HG03280 (cell line): ENCODE measurements around the gene CHD9.
"Not testable (repeated sequence)": the region's sequence is repeated elsewhere in the genome, so short reads cannot be mapped to it uniquely, and the experiment has no call there.

Experiments
- ATAC-seq: cut with Tn5 transposase; IDR thresholded peaks from one replicate; pipeline ENCODE4 v1.9.1; 2021; ENCODE audit warnings: mild to moderate bottlenecking, moderate library complexity; ENCODE audit not compliant: unreplicated experiment

Gene CHD9

DNA sequence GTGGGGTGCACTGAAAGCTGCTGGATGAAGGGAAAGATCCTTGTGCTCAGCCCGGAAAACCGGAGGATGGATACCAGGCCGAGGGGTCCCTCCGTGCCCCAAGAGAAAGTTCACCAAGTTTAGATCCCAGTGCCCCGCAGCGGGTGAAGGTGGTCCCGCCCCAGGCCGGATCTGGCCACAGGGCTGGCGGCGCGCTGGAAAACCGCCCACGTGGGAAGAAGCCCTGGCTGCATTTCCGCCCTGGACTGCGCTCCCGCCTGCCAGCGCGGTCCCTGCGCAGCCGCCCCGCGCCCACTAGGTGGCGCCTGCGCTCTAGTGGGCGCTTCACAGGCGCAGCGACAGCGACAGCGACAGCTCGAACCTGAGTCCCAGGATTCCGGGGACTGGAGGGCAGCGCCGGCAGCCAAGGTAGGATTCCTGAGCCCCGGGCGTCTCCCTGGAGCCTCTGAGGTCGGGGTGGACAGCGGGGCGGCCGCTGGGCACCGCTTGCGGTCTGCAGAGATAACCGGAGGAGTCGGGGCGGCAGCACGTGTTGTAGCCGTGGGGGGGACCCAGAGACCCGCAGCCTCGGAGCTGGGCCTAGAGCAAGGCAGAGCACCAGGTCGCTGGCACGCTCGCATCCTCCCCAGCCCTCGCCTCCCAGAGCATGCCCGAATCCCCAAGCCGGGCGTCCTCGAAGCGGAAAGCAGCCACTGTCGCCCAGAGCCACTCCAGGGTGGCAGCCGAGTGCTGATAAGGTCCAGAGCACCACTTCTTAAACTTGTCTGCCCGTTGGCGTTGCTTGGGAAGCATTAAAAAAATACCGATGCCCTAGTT lies at the start of gene CHD9:
Gene CHD9, plus strand, starts transcription at position 322 of the 816 bp plus-strand sequence. CDS start 101,099 bp downstream, outside the sequence.
- ATAC-seq: peak; percentile 82

DNA sequence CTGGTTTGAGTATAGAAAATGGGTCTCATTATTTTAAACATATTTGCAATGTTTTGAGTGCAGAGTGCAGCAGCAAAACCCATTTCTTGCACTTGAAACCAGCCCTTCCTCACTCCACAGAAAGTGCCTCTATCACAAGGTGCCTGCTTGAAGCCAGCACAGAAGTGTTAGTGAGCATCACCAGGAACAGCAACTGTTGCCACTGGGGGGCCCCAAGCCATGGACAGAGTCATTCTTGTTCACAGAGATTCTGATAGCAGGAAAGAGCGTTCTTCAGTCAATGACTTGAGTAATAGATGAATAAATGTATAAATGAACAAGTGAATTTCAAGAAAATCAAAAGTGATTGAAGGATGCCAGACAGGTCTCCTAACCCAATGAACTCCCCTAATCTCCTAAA lies 47.7 kb upstream of the CHD9 start:
- ATAC-seq: no peak

GRCh38 chr16:53014287-53014686 lies 40.5 kb upstream of the CHD9 start:
- no peak for ATAC-seq

- no peak for ATAC-seq
Measured at GRCh38 chr16:53018834-53019416, 35.9 kb upstream of the CHD9 start.

GRCh38 chr16:53022374-53022773 lies 32.4 kb upstream of the CHD9 start:
- no peak for ATAC-seq

GRCh38 chr16:53024045-53024444 lies 30.7 kb upstream of the CHD9 start:
- ATAC-seq: no peak

DNA sequence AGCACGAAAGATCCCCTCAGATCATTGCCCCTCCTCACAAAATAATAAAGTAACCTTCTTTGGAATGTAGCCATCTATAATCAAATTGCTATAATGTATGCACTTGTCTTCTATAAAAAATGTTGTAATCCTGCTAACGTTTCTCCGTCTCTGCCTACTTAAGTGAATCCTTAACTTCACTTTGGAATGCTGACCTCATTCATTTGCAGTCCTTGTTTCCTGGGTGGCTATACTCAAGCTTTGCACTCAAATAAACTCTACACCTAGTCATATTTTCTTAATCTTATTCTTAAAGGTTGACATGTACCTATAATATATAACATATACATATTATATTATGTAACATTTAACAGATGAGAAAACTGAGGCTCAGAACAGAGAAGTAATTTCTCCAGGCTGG lies 24.8 kb upstream of the CHD9 start:
- no peak for ATAC-seq

DNA sequence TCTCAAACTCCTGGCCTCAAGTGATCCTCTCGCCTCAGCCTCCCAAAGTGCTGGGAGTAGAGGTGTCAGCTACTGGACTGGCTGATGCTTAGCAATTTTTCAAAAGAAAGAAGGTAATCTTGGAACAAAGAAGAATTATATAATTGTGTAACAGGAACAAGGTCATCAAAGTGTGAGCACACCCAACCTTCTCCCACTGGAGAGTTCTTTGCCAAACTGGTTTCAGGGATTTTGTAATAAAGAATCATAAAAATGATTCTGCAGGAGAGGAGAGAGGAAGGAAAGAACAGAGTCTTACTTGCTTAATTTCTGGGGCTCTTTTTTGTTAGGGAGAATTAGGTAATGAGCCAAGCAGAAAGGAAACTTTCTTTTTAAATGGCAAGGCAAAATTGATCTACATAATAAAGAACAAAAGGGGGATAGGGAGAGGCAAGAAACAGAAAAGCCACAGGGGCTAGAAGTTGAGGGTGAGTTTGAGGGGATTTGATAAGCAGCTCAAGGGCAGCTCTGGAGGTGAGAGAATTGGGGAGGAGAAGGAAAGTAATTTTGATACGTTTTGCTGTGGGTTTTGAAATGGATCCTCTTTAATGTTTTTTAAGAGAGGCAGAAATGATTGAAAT lies 23.4 kb upstream of the CHD9 start:
- no peak for ATAC-seq

GRCh38 chr16:53034306-53034705 lies 20.5 kb upstream of the CHD9 start:
- ATAC-seq: no peak

DNA sequence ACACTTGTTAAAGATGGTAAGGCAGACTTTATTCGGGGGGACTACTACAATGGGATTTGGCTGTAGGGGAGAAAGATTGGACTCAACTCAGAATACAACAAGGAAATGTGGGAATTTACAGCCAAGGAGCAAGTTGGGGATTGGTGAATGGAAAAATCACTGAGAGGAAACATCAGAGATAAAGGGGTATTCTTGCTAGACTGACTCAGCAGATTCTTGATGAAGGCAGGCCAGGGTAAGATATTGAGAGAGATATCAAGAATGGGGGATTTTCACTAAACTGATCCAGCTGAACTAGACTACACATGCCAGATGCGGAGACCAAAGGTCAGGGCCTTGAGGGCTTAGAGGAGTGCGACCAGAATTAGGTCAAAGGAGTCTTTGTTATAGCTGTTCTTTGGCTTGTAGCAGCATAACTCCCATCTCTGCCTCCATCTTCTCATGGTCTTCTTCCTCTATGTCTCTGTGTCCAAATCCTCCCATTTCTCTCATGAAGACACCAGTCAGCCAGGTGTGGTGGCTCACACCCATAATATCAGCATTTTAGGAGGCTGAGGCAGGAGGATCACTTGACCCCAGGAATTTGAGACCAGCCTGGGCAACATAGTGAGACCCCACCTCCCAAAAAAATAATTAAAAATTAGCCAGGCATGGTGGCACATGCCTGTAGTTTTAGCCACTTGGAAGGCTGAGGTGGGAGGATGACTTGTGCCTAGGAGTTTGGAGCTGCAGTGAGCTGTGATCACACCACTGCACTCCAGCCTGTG lies 19.4 kb upstream of the CHD9 start:
- no peak for ATAC-seq

- ATAC-seq: no peak
Measured at GRCh38 chr16:53036066-53036465, 18.7 kb upstream of the CHD9 start.

GRCh38 chr16:53036711-53037110 lies 18.1 kb upstream of the CHD9 start:
- ATAC-seq: not testable (repeated sequence)

DNA sequence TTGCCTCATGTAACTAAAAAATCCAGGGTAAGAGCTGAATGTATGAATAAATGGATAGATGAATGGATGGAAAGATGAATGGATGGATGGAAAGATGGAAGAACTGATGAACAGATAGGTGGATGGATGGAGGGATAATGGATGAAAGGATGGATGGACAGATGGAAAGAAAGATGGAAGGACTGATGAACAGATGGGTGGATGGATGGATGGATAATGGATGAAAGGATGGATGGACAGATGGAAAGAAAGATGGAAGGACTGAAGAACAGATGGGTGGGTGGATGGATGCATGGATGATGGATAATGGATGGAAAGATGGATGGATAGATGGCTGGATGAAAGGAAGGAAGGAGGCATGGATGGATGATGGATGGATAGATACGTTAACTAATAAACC lies 14.0 kb upstream of the CHD9 start:
- ATAC-seq: no peak

DNA sequence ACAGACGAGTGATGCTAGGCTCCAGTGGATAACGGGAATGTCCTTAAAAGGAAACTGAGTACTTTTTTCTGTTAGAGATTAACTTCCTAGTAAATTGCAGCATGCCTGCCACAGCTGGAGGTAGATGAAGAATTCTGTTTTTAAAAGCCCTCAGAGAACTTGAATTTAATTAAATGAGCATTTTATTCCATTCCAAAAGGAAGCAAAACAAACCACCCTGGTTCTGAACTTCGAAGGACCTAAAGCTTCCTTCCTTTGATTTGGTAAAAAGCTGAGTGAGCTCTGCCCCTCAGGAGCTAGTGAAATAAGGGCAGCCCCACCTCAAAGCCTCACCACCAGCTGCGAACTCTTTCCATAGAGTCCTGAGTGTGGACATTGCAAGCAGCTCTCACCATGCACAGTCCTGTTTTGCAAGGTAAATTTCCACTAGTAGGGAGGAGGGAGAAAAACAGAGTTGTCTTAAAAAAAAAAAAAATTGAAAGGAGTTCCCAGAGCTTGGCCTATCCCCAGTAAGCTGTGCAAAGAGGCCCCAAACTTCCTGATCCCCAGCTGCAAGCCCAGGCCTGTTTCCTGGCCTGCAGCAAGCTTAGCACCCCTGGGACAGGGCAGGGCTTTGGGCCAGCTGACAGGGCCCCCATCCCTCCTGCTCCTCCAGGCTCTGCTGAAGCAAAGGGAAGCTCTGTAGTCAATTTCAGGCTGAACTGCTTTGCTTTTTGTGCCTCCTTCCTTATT lies 13.3 kb upstream of the CHD9 start:
- no peak for ATAC-seq

DNA sequence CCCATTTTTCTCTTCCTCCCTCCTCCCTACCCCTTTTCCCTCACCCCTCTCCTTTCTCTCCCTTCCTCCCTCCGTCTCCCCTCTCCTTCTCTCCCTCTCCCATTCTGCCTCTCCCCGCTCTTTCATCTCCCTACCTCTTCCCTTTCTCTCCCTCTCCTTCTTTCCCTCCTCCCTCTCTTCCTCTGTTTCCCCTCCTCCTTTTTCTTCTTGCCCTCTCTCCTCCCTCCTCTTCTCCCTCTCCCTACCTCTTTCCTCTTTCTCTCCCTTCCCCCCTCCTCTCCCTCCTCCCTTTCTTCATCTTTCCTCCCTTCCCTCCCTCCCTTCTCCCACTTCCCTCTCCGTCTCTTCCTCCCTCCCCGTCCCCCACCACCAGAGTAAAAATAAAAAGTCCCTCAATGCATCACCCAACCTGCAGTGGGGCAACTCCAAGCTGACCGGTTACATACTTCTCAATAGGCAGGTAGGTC lies 12.5 kb upstream of the CHD9 start:
- no peak for ATAC-seq

DNA sequence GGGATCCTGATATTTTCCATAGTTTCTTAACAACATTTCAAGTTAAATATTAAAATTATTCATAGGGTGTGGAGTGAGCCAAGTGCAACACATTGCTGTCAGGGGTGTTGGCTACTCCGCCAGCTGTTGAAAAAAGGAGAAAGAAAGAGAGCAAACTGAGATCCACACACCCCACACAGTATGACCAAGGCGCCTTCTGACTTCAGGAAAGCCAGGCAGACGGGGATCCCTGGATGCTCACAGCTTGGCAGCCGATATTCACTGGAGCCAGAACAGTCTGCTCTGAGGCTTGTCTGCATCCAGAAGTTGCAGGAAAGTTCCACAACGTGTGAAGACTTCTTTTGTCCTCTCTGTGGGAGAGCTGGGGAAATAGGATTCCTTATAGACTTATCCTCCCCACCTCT lies 11.4 kb upstream of the CHD9 start:
- no peak for ATAC-seq

GRCh38 chr16:53043986-53044601 lies 10.7 kb upstream of the CHD9 start:
- ATAC-seq: no peak

GRCh38 chr16:53045341-53046220 lies 9.2 kb upstream of the CHD9 start:
- ATAC-seq: no peak

DNA sequence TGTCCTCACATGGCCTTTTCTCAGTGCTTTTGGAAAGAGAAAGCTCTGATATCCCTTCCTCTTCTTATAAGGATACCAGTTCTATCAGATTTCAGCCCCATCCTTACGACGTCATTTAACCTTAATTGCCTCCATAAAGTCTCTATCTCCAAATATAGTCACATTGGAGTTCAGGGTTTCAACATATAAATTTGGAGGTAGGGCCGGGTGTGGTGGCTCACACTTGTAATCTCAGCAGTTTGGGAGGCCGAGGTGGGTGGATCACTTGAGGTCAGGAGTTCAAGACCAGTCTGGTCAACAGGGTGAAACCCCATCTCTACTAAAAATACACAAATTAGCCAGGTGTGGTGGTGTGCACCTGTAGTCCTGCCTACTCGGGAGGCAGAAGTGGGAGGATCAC lies 7.3 kb upstream of the CHD9 start:
- ATAC-seq: not testable (repeated sequence)
